ENCODE data around the gene PTGES. TPM values are rescaled to one million over a fixed set of nuclear protein-coding genes. Genes with fewer than 3 reads are reported as not detected.

PTGES gene
- total RNA-seq, 1 experiment from 2014 or later, result 2.4 TPM

DNA sequence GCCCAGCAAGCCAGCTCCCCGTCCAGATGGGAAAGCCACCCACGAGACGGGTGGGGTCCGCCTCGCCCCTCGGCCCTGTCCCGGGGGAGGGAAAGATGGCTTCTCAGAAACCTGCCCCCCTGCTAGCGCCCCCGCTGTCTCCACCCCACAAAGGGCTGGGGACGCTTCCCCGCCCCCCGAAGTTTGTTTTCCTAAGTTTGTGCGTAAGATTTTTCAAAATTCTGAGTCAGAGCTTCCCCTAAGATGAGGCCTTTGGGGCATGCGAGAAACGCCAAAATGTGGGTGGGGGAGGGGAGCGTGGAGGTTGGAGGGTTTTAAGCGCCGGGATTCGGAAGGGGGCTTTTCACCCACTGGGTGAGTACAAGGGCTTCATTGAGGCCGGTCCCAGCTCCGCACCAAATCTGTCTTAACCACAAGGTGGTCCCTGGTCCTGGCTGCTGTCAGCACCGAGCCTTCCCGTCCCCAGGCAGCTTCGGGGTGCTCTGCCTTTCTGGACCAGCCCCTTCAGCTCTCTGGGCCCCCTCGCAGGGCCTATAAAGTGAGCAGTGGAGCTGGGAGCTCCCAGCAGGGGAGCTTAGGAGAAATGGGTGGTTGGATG lies 55.1 kb downstream of the PTGES start:
- DNase-seq, result peak; percentile 41
- peak overlapping the region; percentile 54 for H3K4me2 ChIP-seq (ENCODE audit: insufficient read depth, insufficient read length, low read length)
- H4K20me1 ChIP-seq (ENCODE audit: control insufficient read depth, insufficient read depth, insufficient read length), result no peaks in the 10 kb centered on the region
- H2BK12ac ChIP-seq (ENCODE audit: insufficient read length, low read depth, low read length), result no peak overlapping the region
- no peak overlapping the region for H4K5ac ChIP-seq (ENCODE audit: insufficient read length, low read depth, low read length)
- no peak overlapping the region for H2AFZ ChIP-seq (ENCODE audit: low read length)
- TF ChIP-seq, protein P1, sequence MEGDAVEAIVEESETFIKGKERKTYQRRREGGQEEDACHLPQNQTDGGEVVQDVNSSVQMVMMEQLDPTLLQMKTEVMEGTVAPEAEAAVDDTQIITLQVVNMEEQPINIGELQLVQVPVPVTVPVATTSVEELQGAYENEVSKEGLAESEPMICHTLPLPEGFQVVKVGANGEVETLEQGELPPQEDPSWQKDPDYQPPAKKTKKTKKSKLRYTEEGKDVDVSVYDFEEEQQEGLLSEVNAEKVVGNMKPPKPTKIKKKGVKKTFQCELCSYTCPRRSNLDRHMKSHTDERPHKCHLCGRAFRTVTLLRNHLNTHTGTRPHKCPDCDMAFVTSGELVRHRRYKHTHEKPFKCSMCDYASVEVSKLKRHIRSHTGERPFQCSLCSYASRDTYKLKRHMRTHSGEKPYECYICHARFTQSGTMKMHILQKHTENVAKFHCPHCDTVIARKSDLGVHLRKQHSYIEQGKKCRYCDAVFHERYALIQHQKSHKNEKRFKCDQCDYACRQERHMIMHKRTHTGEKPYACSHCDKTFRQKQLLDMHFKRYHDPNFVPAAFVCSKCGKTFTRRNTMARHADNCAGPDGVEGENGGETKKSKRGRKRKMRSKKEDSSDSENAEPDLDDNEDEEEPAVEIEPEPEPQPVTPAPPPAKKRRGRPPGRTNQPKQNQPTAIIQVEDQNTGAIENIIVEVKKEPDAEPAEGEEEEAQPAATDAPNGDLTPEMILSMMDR (conservative IDR thresholded peaks at IDR 0.05), result no peak
- peaks cover 11% of the 10 kb centered on the region for H3K23me2 ChIP-seq (ENCODE audit: insufficient read length, low read depth, low read length, poor library complexity, severe bottlenecking)
- H3T11ph ChIP-seq (ENCODE audit: low read length), result no peak overlapping the region
- H2BK20ac ChIP-seq (ENCODE audit: low read depth, low read length, poor library complexity, severe bottlenecking), result no peak overlapping the region
- H3K27ac Mint-ChIP-seq, result no peak overlapping the region
- H3K14ac ChIP-seq (ENCODE audit: insufficient read depth, low read length), result peak overlapping the region; percentile 91
- H3K79me2 ChIP-seq (ENCODE audit: insufficient read depth, low read length), result no peaks in the 10 kb centered on the region
- no peak overlapping the region for H2BK5ac ChIP-seq (ENCODE audit: insufficient read length, low read length)
- H3K36me3 Mint-ChIP-seq (ENCODE audit: insufficient read depth in 1 of 3, low read depth in 3 of 3), result no peaks in the 10 kb centered on the region
- no peak overlapping the region for H2AK5ac ChIP-seq (ENCODE audit: insufficient read length, low read length)
- no peak overlapping the region for H3K27ac ChIP-seq (ENCODE audit: insufficient read length, low read depth, low read length)
- H3K4me1 Mint-ChIP-seq, result peaks cover 9 to 28% of the 10 kb centered on the region in 2 experiments
- H3K4ac ChIP-seq (ENCODE audit: low read depth, low read length), result no peak overlapping the region; the same call in 1 of the 2 replicates
- no peaks in the 10 kb centered on the region for H3K27me3 ChIP-seq (ENCODE audit: insufficient read depth, low read length)
- H3K27me3 Mint-ChIP-seq (ENCODE audit: low read depth), result peaks cover 50% of the 10 kb centered on the region
- no peaks in the 10 kb centered on the region for H3K79me1 ChIP-seq (ENCODE audit: insufficient read depth, low read depth, low read length, poor library complexity, severe bottlenecking)
- no peak overlapping the region for H3K9ac ChIP-seq (ENCODE audit: extremely low read depth, insufficient read length, low read length)
- H3K4me1 ChIP-seq (ENCODE audit: insufficient read depth, low read length), result no peaks in the 10 kb centered on the region
- no peak overlapping the region for H3K23ac ChIP-seq (ENCODE audit: insufficient read length, low read depth, low read length)
- peak overlapping the region; percentile 90 for H3K18ac ChIP-seq (ENCODE audit: insufficient read length, low read depth, low read length)
- WGBS (ENCODE audit: extremely low coverage, insufficient read length, low lambda C conversion rate), result no CpG with 5 or more reads among the region's 25 CpGs
- no peak overlapping the region for H2BK15ac ChIP-seq (ENCODE audit: low read depth, low read length)
- H4K8ac ChIP-seq (replicated peaks; ENCODE audit: insufficient read length, low read depth, low read length), result no peak overlapping the region
- H3K4me3 Mint-ChIP-seq, result peak overlapping the region; percentile 72 to 80
- H4K91ac ChIP-seq (ENCODE audit: insufficient read length, low read depth, low read length), result no peak overlapping the region
- H3K9me3 Mint-ChIP-seq, result no peaks in the 10 kb centered on the region
- H3K56ac ChIP-seq (ENCODE audit: insufficient read length, low read depth, low read length), result no peak overlapping the region
- peak overlapping the region; percentile 78 for H2BK120ac ChIP-seq (ENCODE audit: low read depth, low read length, poor library complexity, severe bottlenecking)
- no peaks in the 10 kb centered on the region for H3K9me3 ChIP-seq (ENCODE audit: control insufficient read depth, low read depth, low read length)

Data from H9 (cell line).